Measurements from ENCODE around the gene CATSPERZ. TPM values are rescaled to one million over a fixed set of nuclear protein-coding genes. Genes with fewer than 3 reads are reported as not detected.

CATSPERZ gene
- total RNA-seq, 1 donor from 2014 or later = 0.33 TPM

DNA sequence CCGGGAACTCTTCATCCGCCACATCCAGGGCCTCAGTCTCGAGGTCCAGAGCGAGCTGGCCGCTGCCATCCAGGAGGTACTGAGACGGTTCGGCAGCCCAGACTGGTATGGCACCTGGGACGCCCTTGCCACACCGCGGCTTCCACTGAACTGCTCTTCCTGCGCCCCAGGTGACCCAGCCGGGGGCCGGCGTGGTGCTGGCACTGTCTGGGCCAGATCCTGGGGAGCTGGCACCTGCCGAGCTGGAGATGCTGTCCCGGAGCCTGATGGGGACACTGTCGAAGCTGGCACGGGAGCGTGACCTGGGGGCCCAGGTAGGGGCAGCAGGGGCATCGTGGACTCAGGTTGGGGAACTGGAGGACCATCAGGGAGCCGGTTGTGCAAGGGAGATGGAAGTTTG, 41.3 kb downstream of the CATSPERZ start:
- DNase-seq (ENCODE audit: low read depth, low spot score) = no peak

DNA sequence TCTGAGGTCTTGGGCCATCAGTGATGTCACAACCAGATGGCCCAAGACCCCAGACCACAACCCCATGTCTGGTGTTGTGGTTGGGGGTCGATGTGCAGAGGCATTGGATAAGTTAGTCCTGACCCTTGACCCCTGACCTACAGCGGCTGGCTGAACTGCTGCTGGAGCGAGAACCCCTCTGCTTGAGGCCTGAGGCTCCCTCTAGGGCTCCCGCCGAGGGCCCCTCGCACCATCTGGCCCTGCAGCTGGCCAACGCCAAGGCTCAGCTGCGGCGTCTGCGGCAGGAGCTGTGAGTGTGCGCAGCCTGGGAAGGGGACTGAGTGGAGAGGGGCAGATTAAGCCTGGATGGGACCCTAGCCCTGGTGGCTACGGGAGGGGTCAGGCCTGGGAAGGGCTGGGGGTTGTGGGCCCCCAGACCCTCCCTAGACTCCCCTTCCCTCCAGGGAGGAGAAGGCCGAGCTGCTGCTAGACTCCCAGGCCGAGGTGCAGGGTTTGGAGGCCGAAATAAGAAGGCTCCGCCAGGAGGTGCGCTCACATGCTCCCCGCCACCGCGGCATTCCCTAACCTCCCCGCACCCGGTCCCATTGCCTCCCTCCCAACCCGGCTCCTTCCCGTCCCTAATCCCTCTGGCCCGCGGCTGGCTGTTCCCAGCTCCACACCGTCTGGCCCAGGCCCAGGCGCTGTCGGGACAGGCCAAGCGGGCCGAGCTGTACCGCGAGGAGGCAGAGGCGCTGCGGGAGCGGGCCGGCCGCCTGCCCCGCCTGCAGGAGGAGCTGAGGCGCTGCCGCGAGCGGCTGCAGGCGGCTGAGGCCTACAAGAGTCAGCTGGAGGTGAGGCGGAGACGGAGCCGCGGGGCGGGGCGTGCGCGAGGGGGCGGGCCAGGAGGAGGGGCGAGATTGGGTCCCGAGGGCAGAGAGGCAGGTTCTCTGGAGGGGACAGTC, 42.0 kb downstream of the CATSPERZ start:
- peak; percentile 48 for DNase-seq (ENCODE audit: low read depth, low spot score)

DNA sequence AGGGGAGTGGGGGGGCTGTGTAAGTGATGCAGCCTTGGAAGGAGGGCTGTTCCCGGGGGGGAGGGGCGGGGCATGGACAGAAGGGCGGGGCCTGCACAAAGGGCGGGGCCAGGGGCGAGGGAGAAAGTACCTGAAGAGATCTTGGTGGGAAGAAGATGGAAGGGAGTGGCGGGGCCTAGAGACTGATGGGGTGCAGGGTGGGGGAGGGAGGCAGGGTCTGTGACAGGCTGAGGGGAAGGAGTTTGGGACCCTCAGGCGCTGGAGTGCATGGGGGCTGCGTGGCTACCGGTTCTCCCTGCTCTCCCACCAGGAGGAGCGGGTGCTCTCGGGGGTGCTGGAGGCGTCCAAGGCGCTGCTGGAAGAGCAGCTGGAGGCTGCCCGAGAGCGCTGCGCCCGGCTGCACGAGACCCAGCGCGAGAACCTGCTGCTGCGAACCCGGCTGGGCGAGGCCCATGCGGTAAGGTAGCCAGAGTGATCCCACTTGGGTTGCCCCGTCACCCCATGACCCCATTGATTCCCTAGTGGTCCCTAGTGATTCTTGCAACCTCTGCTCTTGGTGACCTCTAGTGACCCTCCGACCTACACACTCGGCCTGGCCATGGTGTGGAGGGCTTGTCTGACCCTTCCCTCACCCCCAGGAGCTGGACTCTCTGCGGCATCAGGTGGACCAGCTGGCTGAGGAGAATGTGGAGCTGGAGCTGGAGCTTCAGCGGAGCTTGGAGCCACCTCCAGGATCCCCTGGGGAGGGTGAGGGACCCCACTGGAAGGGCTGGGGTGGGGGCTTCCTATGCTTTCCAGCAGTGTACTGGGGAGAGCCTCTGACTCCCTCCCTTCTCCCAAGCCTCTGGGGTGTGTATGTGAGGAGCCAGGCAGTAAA, 42.9 kb downstream of the CATSPERZ start:
- no peak for DNase-seq (ENCODE audit: low read depth, low spot score)

DNA sequence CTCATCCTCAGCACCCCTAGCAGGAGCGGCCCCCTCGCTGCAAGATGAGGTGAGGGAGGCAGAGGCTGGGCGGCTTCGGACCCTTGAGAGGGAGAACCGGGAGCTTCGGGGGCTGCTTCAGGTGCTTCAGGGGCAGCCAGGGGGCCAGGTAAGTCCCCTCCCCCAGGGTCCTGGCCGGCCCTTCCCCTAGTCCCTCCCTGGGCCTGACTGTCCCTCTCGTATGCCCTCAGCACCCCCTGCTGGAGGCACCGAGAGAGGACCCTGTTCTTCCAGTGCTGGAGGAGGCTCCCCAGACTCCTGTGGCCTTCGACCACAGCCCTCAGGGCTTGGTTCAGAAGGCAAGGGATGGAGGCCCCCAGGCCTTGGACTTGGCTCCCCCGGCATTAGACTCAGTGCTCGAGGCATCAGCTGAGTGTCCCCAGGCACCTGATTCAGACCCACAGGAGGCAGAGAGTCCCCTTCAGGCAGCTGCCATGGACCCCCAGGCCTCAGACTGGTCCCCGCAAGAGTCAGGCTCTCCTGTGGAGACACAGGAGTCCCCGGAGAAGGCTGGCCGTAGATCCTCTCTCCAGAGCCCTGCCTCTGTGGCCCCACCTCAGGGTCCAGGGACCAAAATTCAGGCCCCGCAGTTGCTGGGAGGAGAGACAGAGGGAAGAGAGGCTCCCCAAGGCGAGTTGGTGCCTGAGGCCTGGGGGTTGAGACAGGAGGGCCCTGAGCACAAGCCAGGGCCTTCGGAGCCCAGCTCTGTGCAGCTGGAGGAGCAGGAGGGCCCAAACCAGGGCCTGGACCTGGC, 43.8 kb downstream of the CATSPERZ start:
- no peak for DNase-seq (ENCODE audit: low read depth, low spot score)

DNA sequence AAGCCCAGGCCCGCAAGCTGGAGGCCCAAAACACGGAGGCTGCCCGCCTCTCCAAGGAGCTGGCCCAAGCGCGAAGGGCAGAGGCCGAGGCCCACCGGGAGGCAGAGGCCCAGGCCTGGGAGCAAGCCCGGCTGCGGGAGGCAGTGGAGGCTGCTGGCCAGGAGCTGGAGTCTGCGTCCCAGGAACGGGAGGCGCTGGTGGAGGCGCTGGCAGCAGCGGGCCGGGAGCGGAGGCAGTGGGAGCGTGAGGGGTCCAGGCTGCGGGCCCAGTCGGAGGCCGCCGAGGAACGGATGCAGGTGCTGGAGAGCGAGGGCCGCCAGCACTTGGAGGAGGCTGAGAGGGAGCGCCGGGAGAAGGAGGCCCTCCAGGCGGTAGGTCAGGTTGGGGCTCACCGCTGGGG, 44.6 kb downstream of the CATSPERZ start:
- no peak for DNase-seq (ENCODE audit: low read depth, low spot score)

DNA sequence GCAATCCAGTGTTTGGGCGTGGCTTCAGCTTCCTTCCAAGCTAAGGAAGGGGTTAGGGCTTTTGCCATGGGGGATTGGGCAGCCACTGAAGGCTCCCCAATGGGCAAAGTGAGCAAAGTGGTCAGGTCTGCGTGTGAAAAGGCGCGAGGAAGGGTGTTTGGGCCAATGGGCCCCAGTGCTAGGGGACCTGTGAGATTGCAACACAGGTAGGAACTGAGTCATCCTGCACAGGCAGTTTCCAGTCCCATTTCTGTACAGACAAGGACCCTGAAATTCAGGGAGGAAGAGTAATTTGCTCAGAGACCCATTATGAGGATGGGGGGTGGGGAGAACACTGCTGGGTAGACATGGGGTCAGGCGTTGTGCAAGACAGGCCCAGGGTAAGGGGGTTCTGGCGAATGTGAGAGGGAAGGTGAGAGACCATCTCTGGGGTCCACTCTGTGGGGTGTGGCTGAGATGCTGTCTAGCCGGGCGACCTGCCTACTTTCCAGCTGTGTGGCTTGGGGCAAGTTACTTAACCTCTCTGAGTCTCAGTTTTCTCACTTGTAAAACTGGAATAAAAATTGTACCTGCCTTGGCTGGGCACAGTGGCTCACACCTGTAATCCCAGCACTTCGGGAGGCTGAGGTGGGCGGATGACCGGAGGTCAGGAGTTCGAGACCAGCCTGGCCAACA, 47.2 kb downstream of the CATSPERZ start:
- DNase-seq (ENCODE audit: low read depth, low spot score) = no peak

DNA sequence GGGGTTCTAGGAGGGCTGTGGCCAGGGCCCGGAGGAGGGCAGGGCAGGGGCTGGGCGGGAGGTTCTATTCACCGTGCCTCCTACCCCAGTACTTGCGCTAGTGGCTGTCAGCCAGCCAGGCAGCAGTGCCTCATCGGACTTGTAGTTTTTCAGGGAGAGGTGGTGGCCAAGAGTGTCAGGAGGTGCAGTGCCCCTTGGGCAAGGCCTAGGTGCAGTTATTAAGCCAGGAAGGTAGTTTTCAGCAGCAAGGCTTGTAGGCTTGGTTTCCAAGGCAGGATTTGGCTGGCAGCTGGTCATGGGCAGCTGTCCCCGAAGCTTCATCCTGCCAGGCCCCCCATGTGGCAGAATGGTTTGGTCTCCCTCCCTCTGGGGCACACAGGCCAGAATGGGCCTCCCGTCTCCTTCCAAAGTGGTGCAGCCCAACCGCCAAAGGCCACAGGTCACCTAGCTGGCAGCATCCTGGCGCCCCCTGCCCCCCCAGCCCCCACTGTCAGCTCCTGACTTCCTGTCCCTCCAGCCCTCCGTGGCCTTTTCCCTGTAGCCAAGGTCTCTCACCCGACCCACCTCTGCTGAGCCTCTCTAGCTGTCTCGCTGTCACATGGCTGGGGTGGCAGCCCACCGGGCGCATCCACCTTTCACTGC, 48.3 kb downstream of the CATSPERZ start:
- DNase-seq (ENCODE audit: low read depth, low spot score) = no peak

DNA sequence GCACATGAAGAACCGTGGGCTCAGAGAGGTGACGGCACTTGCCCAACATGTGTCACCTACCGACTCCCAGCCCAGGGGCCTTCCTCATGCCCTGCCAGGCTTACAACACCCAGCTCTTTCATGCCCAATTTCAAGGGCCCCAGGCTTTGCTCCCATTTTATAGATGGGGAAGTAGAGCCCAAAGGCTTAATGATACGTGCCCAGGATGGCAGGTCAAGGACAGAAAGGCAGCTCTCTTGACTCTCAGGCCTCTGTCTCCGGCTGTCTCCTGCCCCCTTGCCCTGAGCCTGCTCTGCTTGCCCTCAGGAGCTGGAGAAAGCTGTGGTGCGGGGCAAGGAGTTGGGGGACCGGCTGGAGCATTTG, 48.8 kb downstream of the CATSPERZ start:
- DNase-seq (ENCODE audit: low read depth, low spot score) = no peak

DNA sequence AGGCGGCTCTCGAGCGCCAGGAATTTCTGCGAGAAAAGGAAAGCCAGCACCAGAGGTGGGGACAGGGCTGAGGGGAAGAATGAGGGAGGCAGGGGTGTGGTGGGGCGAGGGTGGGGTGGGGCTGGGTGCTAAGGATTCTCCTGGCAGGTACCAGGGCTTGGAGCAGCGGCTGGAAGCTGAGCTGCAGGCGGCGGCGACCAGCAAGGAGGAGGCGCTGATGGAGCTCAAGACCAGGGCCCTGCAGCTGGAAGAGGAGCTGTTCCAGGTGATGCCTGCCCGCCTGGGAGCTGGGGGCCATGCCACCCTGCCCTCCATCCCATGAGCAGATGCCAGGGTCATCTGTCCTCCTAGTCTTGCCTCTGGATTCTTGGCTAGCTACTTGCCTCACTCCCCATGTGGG, 49.2 kb downstream of the CATSPERZ start:
- no peak for DNase-seq (ENCODE audit: low read depth, low spot score)

DNA sequence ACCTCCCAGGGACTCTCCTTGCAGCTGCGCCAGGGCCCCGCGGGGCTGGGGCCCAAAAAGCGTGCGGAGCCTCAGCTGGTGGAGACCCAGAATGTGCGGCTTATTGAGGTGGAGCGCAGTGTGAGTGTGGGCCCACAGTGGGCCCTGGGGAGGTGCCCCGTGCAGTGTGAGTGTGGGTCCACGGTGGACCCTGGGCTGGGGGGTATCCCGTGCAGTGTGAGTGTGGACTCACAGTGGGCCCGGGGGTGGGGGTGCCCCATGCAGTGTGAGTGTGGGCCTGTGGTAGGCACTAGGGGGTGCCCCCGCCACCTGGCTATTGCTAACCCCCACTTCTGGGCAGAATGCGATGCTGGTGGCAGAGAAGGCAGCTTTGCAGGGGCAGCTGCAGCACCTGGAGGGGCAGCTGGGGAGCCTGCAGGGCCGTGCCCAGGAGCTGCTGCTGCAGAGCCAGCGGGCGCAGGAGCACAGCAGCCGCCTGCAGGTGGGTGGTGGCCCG, 51.0 kb downstream of the CATSPERZ start:
- DNase-seq (ENCODE audit: low read depth, low spot score) = no peak

DNA sequence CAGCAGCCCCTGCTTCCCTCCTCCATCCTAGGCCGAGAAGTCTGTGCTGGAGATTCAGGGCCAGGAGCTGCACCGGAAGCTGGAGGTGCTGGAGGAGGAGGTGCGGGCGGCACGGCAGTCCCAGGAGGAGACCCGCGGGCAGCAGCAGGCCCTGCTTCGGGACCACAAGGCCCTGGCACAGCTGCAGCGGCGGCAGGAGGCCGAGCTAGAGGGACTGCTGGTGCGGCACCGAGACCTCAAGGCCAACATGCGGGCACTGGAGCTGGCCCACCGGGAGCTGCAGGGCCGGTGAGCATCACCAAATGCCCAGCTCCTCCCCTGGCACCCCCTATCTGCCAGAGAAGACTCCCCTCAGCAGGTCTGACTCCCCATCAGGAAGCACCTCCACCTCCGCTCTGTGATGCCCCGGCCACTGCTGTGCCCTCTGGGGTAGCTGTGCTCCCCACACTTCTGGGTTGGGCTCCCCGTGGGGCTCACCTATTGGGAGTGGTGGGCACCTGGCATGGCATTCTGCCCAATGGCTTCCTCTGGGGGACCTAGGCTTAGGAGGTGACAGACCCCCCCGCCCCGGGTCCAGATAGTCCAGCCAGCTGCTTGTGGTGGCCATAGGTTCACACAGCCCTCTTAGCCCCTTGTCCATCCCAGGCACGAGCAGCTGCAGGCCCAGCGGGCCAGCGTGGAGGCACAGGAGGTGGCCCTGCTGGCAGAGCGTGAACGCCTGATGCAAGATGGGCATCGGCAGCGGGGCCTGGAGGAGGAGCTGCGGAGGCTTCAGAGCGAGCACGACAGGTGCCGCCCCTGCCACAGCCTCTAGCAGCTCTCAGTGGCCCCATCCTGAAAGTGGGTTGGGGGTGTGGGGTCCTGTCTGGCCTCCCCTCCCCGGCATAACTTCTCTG, 52.2 kb downstream of the CATSPERZ start:
- no peak for DNase-seq (ENCODE audit: low read depth, low spot score)

DNA sequence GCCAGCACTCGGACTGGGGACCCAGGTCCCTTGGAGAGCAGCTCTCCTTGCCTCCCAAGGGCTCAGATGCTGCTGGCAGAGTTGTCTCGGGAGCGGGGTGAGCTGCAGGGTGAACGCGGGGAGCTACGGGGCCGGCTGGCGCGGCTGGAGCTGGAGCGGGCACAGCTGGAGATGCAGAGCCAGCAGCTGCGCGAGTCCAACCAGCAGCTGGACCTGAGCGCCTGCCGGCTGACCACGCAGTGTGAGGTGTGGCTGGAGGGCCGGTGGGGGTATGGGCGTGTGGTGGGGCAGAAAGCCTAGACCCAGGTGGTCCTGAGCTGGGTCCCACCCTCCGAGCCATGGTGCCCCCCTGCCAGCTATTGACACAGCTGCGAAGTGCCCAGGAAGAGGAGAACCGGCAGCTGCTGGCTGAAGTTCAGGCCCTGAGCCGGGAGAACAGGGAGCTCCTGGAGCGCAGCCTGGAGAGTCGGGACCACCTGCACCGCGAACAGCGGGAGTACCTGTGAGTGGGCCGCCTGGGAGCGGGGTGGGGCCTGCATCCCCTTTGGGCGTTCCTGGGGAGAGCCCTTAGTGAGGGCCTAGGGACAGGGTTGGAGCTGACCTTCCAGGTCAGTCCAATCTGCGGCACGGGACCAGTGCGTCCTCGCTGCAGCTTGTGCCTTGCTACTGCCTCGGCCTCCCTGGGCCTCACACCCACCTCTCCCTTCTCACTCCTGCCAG, 53.0 kb downstream of the CATSPERZ start:
- no peak for DNase-seq (ENCODE audit: low read depth, low spot score)

DNA sequence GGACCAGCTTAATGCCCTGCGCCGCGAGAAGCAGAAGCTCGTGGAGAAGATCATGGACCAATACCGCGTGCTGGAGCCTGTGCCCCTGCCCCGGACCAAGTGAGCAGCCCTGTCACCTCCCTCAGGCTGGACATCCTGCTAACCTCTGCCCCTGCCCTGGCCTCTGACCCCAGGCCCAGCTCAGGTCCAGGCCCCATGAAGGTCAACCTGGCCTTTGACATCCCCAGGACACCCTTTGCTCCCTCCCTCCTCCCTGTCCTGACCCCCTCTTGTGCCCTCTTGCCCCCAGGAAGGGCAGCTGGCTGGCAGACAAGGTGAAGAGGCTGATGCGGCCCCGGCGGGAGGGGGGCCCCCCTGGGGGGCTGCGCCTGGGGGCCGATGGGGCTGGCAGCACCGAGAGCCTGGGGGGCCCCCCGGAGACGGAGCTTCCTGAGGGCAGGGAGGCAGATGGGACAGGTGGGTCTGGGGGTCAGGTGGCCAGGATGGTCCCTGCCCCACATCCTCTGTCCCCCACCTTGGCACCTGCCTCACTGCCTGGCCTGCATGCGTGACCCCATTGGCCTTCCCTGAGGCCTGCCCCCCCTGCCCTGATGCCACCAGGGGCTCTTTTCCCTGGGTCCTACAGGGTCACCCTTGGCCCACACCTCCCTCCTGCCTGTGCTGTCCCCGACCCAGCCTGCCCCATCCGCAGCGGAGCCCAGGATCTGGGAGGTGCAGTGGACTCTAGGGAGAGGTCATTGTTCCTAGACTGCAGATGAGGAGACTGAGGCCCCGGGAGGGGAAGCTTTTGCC, 53.8 kb downstream of the CATSPERZ start:
- DNase-seq (ENCODE audit: low read depth, low spot score) = no peak

Other genes with a start within 250 kb of the CATSPERZ start
- 14.6 and 37.7 TPM in 2 replicates for gene MACROD1, start 134.2 kb upstream of the CATSPERZ start, total RNA-seq
- 187 and 331 TPM in 2 replicates for gene STIP1, start 114.2 kb upstream of the CATSPERZ start, total RNA-seq
- 75.9 and 109 TPM in 2 replicates for gene FERMT3, start 93.6 kb upstream of the CATSPERZ start, total RNA-seq
- 13.4 and 20.0 TPM in 2 replicates for gene TRPT1, start 74.2 kb upstream of the CATSPERZ start, total RNA-seq
- gene NUDT22, start 74.1 kb upstream of the CATSPERZ start, total RNA-seq = 35.5 and 47.1 TPM in 2 replicates
- 11.8 and 12.2 TPM in 2 replicates for gene DNAJC4, start 69.8 kb upstream of the CATSPERZ start, total RNA-seq
- gene VEGFB, start 65.8 kb upstream of the CATSPERZ start, total RNA-seq = 18.4 and 18.7 TPM in 2 replicates
- 62.8 and 91.5 TPM in 2 replicates for gene FKBP2, start 59.3 kb upstream of the CATSPERZ start, total RNA-seq
- gene PPP1R14B, start 53.4 kb upstream of the CATSPERZ start, total RNA-seq = 312 and 327 TPM in 2 replicates
- 66.6 and 84.5 TPM in 2 replicates for gene PLCB3, start 48.8 kb upstream of the CATSPERZ start, total RNA-seq
- gene BAD, start 15.7 kb upstream of the CATSPERZ start, total RNA-seq = 60.7 and 84.5 TPM in 2 replicates
- gene GPR137, start 14.5 kb upstream of the CATSPERZ start, total RNA-seq = 5.4 and 11.0 TPM in 2 replicates
- gene KCNK4, start 9.1 kb upstream of the CATSPERZ start, total RNA-seq = 0.07 TPM in 1 of 2 replicates, not detected in the other
- gene ESRRA, start 5.2 kb downstream of the CATSPERZ start, total RNA-seq = 40.4 and 50.9 TPM in 2 replicates
- 219 and 239 TPM in 2 replicates for gene TRMT112, start 17.2 kb downstream of the CATSPERZ start, total RNA-seq
- gene PRDX5, start 17.8 kb downstream of the CATSPERZ start, total RNA-seq = 173 and 299 TPM in 2 replicates
- gene CCDC88B, start 39.8 kb downstream of the CATSPERZ start, total RNA-seq = 0.88 and 1.6 TPM in 2 replicates
- 46.7 and 52.2 TPM in 2 replicates for gene RPS6KA4, start 58.8 kb downstream of the CATSPERZ start, total RNA-seq

Measured in pulmonary artery endothelial cell (primary cell).